SU-DHL-6 (cell line): Measurements from ENCODE around the gene HECW1.

Experiments
- EZH2phosphoT487 ChIP-seq: fragments of 200-600 bp; sonication (generic), shearing (Covaris generic); conservative IDR thresholded peaks from 2 replicates; pipeline ENCODE4 v1.6.1; 2018; ENCODE audit warnings: mild to moderate bottlenecking, antibody characterized with exemption, low read length, moderate library complexity, mixed read lengths
- TF ChIP-seq, protein P1 (sequence below): fragments of 200-600 bp; sonication (generic); IDR thresholded peaks from one replicate; pipeline ENCODE4 v1.5.1; 2017; ENCODE audit warnings: antibody characterized with exemption, mild to moderate bottlenecking, low read length, moderate library complexity; ENCODE audit not compliant: insufficient read depth, poor library complexity, severe bottlenecking

DNA sequence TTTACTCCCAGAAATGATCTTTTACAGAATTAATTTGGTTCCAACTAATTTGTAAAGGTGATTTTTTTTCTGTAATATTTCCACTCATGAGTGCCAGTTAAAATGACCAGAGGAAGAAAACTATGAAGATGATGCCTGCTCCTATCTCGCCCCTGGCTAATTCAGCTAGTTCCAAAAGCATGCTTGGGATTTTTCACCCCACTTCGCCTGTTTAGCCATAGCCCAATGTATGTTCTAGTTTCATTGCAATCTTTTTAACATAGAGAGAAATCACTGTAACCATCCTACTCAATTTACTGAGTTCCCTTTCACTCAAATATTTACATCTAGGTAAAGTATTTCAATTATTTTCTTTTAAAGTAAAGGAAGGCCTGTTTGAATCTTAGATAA is 447.5 kb downstream of the HECW1 start:
- TF ChIP-seq, protein P1, sequence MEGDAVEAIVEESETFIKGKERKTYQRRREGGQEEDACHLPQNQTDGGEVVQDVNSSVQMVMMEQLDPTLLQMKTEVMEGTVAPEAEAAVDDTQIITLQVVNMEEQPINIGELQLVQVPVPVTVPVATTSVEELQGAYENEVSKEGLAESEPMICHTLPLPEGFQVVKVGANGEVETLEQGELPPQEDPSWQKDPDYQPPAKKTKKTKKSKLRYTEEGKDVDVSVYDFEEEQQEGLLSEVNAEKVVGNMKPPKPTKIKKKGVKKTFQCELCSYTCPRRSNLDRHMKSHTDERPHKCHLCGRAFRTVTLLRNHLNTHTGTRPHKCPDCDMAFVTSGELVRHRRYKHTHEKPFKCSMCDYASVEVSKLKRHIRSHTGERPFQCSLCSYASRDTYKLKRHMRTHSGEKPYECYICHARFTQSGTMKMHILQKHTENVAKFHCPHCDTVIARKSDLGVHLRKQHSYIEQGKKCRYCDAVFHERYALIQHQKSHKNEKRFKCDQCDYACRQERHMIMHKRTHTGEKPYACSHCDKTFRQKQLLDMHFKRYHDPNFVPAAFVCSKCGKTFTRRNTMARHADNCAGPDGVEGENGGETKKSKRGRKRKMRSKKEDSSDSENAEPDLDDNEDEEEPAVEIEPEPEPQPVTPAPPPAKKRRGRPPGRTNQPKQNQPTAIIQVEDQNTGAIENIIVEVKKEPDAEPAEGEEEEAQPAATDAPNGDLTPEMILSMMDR, result no peak
- TF ChIP-seq EZH2phosphoT487, result no peak
